Measurements from ENCODE around the gene GAS2L3.
"Not testable (repeated sequence)": the region's sequence is repeated elsewhere in the genome, so short reads cannot be mapped to it uniquely, and the experiment has no call there.

GAS2L3 gene

DNA sequence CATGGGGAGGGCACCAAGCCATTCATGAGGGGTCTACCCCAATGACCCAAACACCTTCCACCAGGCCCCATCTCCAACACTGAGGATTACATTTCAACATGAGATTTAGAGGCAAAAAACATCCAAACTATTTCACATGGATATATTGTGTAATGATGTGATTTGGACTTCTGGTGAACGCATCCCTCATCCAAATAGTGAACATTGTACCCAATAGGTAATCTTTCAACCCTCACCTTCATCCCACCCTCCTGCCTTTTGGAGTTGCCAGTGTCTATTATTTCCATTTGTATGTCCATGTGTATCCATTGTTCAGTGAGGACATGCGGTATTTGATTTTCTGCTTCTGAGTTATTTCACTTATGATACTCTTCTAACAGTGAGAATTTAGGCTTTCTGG lies 16.1 kb upstream of the GAS2L3 start:
- in situ Hi-C loops (cut with MboI; ENCODE audit: low pct_unique_long_range_greater_than_20kb, low sequenced_read_pairs, unreplicated experiment) = loop anchor here (25.0 kb wide), 1 partner anchor 320 kb away; no protein-coding TSS in a partner anchor
- no peak for DNase-seq (ENCODE audit: low spot score)
- no peak for TF ChIP-seq CTCF (IDR thresholded peaks at IDR 0.05; ENCODE audit: extremely low read depth, insufficient read depth, missing control alignments)

- in situ Hi-C loops (cut with MboI; ENCODE audit: low pct_unique_long_range_greater_than_20kb, low sequenced_read_pairs, unreplicated experiment) = loop anchor here (25.0 kb wide), 1 partner anchor 322 kb away; no protein-coding TSS in a partner anchor
- DNase-seq (ENCODE audit: low spot score) = not testable (repeated sequence)
Observed at GRCh38 chr12:100559261-100559660, 14.2 kb upstream of the GAS2L3 start.

DNA sequence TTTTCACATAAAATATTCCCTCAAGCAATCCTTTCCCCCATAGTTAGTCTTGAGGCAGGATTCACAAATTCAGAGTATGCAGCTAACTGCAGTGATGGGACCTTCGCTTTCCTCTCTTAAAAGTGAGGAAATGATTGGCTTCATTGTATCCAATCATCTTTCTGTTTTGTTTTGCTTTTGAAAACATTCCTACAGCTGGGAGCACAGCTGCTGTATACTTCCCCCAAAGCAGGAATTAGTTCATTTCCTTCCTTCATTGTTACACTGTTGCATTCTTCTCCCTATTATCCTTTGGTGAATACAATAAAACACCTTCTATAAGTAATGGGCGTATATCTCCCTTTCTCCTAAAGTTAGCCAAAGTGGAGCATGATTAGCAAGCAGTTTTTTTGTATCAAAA lies 9.4 kb upstream of the GAS2L3 start:
- in situ Hi-C loops (cut with MboI; ENCODE audit: low pct_unique_long_range_greater_than_20kb, low sequenced_read_pairs, unreplicated experiment) = loop anchor here (25.0 kb wide), 1 partner anchor 327 kb away; no protein-coding TSS in a partner anchor
- TF ChIP-seq CTCF (IDR thresholded peaks at IDR 0.05; ENCODE audit: extremely low read depth, insufficient read depth, missing control alignments) = no peak

DNA sequence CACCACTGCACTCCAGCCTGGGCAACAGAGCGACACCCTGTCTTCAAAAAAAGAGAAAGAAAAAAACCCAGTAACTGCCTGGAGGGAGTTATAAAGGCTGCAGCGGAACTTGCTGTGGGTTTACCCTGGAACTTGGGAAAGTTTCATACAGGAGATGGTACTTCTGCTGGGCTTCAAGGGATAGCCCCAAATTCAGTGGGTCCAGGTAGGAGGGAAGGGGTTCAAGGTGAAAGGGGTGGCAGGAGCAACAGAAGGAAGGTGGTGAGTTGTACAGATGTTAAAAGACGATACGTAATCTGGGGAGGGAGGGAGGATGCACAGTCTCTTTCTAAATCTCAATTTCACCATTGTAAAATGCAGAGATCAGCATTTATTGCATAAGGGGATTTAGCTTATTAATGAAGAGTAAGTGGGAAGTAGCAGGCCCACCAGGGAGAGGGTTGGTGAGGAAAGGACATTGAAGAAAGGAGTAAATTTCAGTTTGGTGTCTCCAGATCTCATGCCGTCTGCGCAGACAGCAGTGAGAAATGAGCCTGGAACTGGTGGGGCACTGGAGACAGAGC lies 8.5 kb upstream of the GAS2L3 start:
- DNase-seq (ENCODE audit: low spot score) = no peak
- in situ Hi-C loops (cut with MboI; ENCODE audit: low pct_unique_long_range_greater_than_20kb, low sequenced_read_pairs, unreplicated experiment) = loop anchor here (25.0 kb wide), 1 partner anchor 328 kb away; no protein-coding TSS in a partner anchor
- no peak for TF ChIP-seq CTCF (IDR thresholded peaks at IDR 0.05; ENCODE audit: extremely low read depth, insufficient read depth, missing control alignments)

More for the DNA sequence above, 9.4 kb upstream of the GAS2L3 start:
- no peak for DNase-seq (ENCODE audit: low spot score)

GRCh38 chr12:100565987-100566545 lies 7.4 kb upstream of the GAS2L3 start:
- TF ChIP-seq CTCF (IDR thresholded peaks at IDR 0.05; ENCODE audit: extremely low read depth, insufficient read depth, missing control alignments) = no peak
- in situ Hi-C loops (cut with MboI; ENCODE audit: low pct_unique_long_range_greater_than_20kb, low sequenced_read_pairs, unreplicated experiment) = loop anchor here (25.0 kb wide), 1 partner anchor 329 kb away; no protein-coding TSS in a partner anchor
- DNase-seq (ENCODE audit: low spot score) = no peak

GRCh38 chr12:100566887-100567637 lies 6.4 kb upstream of the GAS2L3 start:
- peak; percentile 65 for DNase-seq (ENCODE audit: low spot score)
- no peak for TF ChIP-seq CTCF (IDR thresholded peaks at IDR 0.05; ENCODE audit: extremely low read depth, insufficient read depth, missing control alignments)
- in situ Hi-C loops (cut with MboI; ENCODE audit: low pct_unique_long_range_greater_than_20kb, low sequenced_read_pairs, unreplicated experiment) = loop anchor here (25.0 kb wide), 1 partner anchor 330 kb away; no protein-coding TSS in a partner anchor

GRCh38 chr12:100567945-100568344 lies 5.5 kb upstream of the GAS2L3 start:
- in situ Hi-C loops (cut with MboI; ENCODE audit: low pct_unique_long_range_greater_than_20kb, low sequenced_read_pairs, unreplicated experiment) = loop anchor here (25.0 kb wide), 1 partner anchor 331 kb away; no protein-coding TSS in a partner anchor
- DNase-seq (ENCODE audit: low spot score) = no peak
- no peak for TF ChIP-seq CTCF (IDR thresholded peaks at IDR 0.05; ENCODE audit: extremely low read depth, insufficient read depth, missing control alignments)

Data from GM13977 (cell line).